ENCODE data around the gene PTH1R.

Gene PTH1R

GRCh38 chr3:46883054-46883829 is 5.7 kb downstream of the PTH1R start:
- DNase-seq (ENCODE audit: low read depth), result no peak

- no peak for DNase-seq (ENCODE audit: low read depth)
Measured at GRCh38 chr3:46883830-46884185, 6.3 kb downstream of the PTH1R start.

GRCh38 chr3:46884427-46884826 is 6.9 kb downstream of the PTH1R start:
- no peak for DNase-seq (ENCODE audit: low read depth)

- no peak for DNase-seq (ENCODE audit: low read depth)
Measured at GRCh38 chr3:46884929-46885328, 7.4 kb downstream of the PTH1R start.

DNA sequence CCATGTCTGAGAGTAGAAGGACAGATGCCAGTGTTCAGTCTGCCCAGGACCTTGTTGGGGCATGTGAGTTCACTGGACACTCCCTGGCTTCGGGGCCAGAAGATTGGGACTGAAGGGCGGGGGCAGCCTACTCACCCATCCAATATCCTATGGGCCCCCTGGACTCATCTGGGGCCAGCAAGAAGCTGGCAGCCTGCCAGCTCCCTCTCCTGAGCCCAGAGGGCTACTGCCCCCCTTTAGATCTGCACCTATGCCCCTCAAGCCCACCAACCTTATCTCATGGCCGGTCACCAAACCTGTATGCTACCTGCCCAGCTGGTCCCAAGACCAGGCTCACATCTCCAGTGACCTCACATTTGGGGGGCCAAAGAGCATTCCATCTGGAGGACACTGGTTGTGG is 8.1 kb downstream of the PTH1R start:
- no peak for DNase-seq (ENCODE audit: low read depth)

- no peak for DNase-seq (ENCODE audit: low read depth)
Measured at GRCh38 chr3:46887980-46888494, 10.5 kb downstream of the PTH1R start.

DNA sequence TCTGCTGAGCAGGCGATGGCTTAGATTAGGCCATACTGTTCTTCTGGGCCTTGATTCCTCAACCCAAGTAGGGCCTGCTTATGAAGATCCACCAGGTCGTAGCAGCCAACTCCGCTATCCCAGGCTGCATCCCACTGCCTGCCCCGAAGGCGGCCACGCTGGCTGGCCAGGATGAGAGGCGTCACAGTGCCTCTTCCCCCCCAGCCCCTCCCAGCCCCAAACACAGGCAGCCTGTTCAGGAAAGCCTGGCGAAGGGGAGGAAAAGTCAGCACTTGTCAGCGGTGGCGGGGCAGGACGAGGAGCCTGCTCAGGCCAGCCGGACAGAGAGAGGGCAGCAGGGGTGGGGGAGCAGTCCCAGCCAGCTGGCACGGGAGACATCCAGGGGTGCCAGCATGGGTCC is 11.2 kb downstream of the PTH1R start:
- DNase-seq (ENCODE audit: low read depth), result no peak

DNA sequence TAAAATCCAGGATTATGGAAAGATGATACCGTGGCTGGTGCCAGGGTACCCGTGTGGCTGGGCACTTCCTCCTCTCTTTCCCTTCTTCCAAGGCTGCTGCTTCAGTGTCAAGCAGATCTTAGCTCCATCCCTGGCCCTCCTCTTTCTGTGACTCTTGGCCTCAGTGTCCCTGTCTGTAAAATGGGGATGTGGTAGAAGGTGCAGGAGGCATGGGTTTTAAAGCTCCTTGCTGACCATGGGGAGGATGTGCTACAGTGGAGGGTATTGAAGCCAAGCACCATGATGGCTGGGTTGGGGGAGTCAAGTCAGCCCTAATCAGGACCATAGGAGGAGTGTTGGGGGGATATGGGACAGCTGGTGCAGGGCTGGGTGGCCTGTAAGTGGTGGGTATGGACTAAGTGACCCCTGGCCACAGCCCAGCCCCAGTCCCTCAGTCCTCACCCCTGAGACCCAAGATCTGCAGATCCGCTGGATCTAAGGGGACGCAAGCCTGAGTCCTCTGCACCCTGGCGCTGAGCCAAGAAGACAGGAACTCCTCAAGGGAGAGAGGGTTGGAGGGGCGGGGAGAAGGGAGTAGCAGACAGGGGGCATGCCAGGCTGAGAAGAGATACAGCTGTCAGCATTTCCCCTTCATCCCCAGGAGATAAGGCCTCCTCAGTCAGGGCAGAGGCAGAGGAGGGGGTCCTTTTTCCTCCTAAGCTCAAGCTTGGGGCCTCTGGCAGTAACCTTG is 12.0 kb downstream of the PTH1R start:
- DNase-seq (ENCODE audit: low read depth), result peak; percentile 67

- DNase-seq (ENCODE audit: low read depth), result no peak
Measured at GRCh38 chr3:46890132-46890531, 12.6 kb downstream of the PTH1R start.

- DNase-seq (ENCODE audit: low read depth), result no peak
Measured at GRCh38 chr3:46891132-46891531, 13.6 kb downstream of the PTH1R start.

DNA sequence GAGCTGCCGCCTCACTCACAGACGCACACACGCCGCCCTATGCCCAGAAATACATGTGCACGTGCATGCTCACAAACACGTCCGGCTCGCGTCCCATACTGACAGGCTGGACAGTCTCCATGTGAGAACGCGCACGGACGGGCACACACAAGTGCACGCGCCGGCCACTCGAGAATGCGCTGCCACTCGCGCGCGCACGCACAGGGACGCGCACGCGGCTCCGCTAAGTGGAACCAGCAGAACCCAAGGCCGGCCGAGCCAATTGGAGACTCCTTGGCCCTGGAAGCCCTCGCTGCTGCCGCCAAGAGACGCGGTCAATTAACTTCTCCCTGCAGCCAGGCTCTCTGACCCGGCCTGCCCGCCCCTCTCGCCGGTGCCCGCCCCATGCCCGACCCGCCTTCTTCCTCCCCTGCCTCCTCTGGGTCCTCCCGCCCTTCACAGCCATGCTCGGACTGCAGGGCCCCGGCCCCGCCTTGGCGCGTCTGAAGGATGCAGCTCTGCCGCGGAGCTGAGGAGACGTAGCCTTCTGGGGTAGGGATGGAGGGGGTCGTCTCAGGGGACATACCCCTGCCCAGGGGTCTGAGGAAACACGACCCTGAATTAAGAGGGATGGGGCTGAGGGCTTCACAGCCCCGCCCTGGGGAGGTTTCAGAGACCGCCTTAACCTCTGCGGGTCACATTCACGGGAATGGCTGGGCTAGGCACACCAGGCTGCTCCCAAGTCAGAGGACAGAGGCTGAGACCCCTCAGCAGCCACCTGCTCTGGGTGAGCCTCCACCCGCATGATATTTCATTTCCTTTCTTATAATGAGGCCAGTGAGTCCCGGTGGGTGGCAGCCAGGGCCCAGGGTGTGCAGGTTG is 15.0 kb downstream of the PTH1R start:
- peak; percentile 76 for DNase-seq (ENCODE audit: low read depth)

DNA sequence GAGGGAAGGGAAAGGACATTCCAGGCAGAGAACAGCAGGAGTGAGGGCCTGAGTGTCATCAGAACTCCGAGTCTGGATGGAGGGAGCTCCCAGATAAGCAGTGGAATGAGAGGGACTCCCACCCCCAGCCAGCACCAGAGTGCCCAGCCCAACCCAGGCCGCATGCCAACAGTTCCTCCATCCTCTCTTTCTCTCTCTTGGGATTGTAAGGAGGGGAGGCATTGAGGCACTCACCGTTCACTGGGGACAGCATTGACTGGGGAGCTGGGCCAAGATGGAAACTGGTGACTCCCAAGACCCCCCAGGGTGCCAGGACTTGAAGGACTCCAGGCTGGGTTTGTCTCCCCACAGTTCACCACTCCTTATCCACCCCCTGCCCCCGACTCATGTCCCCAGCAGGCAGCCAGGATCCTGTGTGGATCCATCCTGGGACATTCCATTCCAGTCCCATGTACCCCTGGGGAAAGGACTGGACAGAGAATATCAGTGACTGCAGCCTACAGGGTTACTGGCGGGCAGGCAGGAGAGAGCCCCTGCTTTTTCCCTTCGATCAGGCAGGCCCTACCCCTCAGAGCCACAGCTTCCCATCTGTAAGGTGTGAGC is 15.7 kb downstream of the PTH1R start:
- DNase-seq (ENCODE audit: low read depth), result no peak

DNA sequence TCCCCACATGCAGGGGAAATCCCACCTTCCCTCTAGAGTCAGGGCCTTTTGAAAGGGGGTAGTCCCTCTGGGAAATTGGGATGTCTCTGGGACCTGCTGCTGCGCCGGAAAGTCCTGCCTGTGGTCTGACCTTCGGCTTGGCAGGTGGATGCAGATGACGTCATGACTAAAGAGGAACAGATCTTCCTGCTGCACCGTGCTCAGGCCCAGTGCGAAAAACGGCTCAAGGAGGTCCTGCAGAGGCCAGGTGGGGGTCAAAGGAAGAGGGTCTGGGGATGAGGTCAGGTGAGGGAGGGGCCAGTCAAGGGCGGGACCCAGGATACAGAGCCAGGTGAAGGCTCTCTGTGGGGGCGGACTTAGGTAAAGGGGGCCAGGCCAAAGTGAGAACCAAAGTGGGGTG is 16.2 kb downstream of the PTH1R start:
- DNase-seq (ENCODE audit: low read depth), result no peak

GRCh38 chr3:46894256-46894655 is 16.7 kb downstream of the PTH1R start:
- DNase-seq (ENCODE audit: low read depth), result no peak

GRCh38 chr3:46895204-46895660 is 17.7 kb downstream of the PTH1R start:
- DNase-seq (ENCODE audit: low read depth), result no peak

GRCh38 chr3:46895761-46896160 is 18.2 kb downstream of the PTH1R start:
- no peak for DNase-seq (ENCODE audit: low read depth)

GRCh38 chr3:46896386-46896785 is 18.9 kb downstream of the PTH1R start:
- DNase-seq (ENCODE audit: low read depth), result no peak

DNA sequence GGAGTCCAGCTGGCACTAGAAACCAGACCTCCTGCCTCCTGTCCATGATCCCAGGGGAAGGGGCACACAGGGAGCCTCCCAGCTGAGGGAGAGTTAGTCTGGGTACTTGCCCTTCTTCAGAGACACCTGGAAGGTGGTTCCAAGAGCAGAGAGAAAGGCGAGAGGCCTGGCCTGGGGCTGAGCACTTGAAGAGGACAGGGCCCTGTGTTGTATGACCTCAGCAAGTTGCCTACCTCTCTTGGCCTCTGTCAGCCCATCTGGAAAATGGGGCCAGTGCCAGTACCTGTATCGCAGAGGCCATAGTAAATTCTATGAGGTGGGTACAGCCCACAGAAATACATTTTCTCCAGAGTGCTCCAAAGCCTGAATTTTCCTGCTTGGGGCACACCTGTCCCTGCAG is 19.5 kb downstream of the PTH1R start:
- DNase-seq (ENCODE audit: low read depth), result no peak

DNA sequence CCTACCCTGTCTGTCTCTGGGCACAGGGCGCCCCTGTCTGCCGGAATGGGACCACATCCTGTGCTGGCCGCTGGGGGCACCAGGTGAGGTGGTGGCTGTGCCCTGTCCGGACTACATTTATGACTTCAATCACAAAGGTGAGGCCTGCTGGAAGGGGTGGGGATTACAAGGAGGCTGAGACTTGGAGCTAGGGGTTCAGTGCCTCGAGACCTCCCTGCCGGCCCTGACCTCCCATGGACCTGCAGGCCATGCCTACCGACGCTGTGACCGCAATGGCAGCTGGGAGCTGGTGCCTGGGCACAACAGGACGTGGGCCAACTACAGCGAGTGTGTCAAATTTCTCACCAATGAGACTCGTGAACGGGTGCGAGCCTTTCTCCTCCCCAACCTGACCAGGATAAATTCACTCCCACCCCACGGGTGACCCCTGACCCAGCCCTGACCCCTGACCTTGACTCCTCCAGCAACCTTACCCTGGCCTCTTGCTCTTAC is 20.4 kb downstream of the PTH1R start:
- DNase-seq (ENCODE audit: low read depth), result no peak

DNA sequence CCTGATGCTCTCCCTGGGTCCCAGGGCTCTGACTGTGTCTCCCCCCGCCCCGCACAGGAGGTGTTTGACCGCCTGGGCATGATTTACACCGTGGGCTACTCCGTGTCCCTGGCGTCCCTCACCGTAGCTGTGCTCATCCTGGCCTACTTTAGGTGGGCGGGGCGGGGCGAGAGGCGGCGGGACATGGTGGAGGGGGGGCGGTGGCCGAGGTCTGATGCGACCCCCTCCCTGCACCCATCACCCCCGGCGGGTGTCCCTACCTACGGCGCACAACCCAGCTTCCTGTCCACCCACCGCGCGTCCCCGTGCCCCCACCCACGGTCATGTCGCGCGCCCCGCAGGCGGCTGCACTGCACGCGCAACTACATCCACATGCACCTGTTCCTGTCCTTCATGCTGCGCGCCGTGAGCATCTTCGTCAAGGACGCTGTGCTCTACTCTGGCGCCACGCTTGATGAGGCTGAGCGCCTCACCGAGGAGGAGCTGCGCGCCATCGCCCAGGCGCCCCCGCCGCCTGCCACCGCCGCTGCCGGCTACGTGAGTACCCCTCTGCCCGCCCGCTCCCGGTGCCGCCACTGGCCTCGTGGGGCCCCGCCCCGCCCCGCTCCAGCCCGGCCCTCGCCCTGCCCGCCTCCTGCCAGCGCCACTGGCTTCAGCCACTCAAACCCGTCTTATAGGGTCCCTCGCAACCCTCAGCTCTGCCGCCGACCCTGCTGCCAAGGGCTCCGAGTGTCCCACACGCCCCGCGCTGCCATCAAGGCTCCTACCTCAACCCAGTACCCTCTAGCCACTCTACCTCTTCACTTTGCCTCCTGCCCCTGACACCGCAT is 21.0 kb downstream of the PTH1R start:
- no peak for DNase-seq (ENCODE audit: low read depth)
